Effector memory CD4-positive, alpha-beta T cell (primary cell): ENCODE results near the gene TBC1D4.

Source experiments
- DNase-seq, 3 donors: peaks; one replicate each; pipeline ENCODE4 v3.0.0-alpha.2; 2020
- H3K27ac ChIP-seq: 2 replicates; pipeline ENCODE4 v1.7.0; 2013; ENCODE audit warnings: mild to moderate bottlenecking, low read length, moderate library complexity; ENCODE audit not compliant: insufficient read depth, poor library complexity, severe bottlenecking
- H3K27me3 ChIP-seq: replicated peaks from 2 replicates; pipeline ENCODE4 v1.7.0; 2013; ENCODE audit warnings: mild to moderate bottlenecking, low read length; ENCODE audit not compliant: insufficient read depth, control insufficient read depth, poor library complexity, severe bottlenecking
- H3K36me3 ChIP-seq: 2 replicates; pipeline ENCODE4 v1.7.0; 2013; ENCODE audit warnings: mild to moderate bottlenecking, low read length, moderate library complexity; ENCODE audit not compliant: control insufficient read depth, insufficient read depth
- H3K4me1 ChIP-seq: 2 replicates; pipeline ENCODE4 v1.7.0; 2013; ENCODE audit warnings: low read length, mild to moderate bottlenecking; ENCODE audit not compliant: control insufficient read depth, insufficient read depth, poor library complexity, severe bottlenecking
- H3K4me3 ChIP-seq: 2 replicates; pipeline ENCODE4 v1.7.0; 2013; ENCODE audit warnings: low read length, low read depth, mild to moderate bottlenecking; ENCODE audit not compliant: insufficient read depth, poor library complexity, severe bottlenecking
- H3K9me3 ChIP-seq: 2 replicates; pipeline ENCODE4 v1.7.0; 2013; ENCODE audit warnings: mild to moderate bottlenecking, low read length, moderate library complexity; ENCODE audit not compliant: control insufficient read depth

TBC1D4 gene

GRCh38 chr13:75364131-75364713 lies 117.7 kb downstream of the TBC1D4 start:
- Histone ChIP-seq H3K27me3 (no peaks in the 10 kb centered on the region), H3K9me3 (no peaks in the 10 kb centered on the region), H3K36me3 (no peaks in the 10 kb centered on the region), H3K4me3 (no peak overlapping the region), H3K4me1 (no peaks in the 10 kb centered on the region), H3K27ac (no peak overlapping the region)
- DNase-seq: no peak

GRCh38 chr13:75363371-75363770 lies 118.6 kb downstream of the TBC1D4 start:
- H3K4me1 ChIP-seq: no peaks in the 10 kb centered on the region

DNA sequence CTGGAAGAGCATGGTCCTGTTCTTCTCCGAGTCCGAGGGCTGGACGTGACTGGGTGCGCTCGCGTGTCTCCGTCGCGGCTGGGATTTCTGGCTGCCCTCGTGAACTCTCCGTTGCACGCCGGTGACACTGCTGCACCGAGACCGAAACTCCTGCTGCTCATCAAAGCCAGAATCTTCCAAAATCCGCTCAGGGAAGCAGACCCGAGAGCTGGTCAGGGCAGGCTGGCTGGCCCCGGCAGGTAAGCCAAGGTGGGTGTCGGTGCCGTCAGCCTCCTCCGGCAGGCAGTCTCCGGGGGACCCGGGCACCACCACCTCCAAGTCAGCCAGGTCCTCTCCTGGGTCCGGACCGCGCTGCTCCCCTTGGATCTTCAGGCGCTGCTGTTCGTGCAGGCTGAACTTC lies 119.9 kb downstream of the TBC1D4 start:
- Histone ChIP-seq H3K4me3 (no peak overlapping the region), H3K27me3 (no peaks in the 10 kb centered on the region), H3K27ac (no peak overlapping the region), H3K9me3 (no peaks in the 10 kb centered on the region), H3K4me1 (no peaks in the 10 kb centered on the region), H3K36me3 (no peaks in the 10 kb centered on the region)
- no peak for DNase-seq

More at GRCh38 chr13:75363371-75363770, 118.6 kb downstream of the TBC1D4 start:
- DNase-seq: no peak
- Histone ChIP-seq H3K4me3 (no peak overlapping the region), H3K27ac (no peak overlapping the region), H3K36me3 (no peaks in the 10 kb centered on the region), H3K27me3 (no peaks in the 10 kb centered on the region), H3K9me3 (no peaks in the 10 kb centered on the region)

DNA sequence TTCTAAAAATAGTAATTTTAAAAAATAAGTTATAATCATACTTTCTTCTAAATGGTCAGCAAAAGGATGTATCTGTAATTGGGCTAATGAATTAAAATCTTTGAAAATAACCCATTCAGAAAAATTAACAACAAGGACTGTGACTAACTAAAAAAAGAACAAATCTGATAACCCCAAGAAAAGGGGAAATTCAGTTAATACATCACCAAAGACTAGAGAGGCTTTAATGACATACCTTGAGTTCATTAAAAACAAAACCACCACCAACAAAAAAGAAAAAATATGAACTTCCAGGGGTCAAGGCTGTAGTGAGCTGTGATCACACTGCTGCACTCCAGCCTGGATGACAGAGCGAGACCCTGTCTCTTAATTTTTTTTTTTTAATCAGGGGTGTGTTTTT lies 121.8 kb downstream of the TBC1D4 start:
- H3K4me1 ChIP-seq: no peaks in the 10 kb centered on the region
- no peak overlapping the region for H3K4me3 ChIP-seq
- H3K9me3 ChIP-seq: no peaks in the 10 kb centered on the region
- no peak overlapping the region for H3K27ac ChIP-seq
- no peaks in the 10 kb centered on the region for H3K36me3 ChIP-seq
- DNase-seq: no peak
- no peaks in the 10 kb centered on the region for H3K27me3 ChIP-seq

DNA sequence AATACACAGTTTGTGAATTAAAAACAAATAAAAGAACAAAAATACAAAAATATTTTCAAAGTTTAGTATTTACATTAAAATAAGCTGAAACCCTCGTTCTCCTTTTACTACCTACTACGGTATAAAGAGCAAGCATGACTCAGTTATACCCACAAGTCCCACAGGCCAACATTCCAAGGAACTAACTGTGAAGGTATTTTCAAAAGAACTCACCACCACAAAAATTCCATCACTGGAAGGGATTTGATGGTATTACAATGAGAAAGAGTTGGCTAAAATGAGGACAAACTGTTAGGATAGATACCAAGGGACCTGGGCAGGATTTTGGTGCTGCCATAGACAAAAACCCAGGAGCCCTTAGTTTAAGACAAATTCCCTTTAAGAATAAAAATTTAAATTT lies 122.7 kb downstream of the TBC1D4 start:
- Histone ChIP-seq H3K36me3 (no peaks in the 10 kb centered on the region), H3K27me3 (no peaks in the 10 kb centered on the region), H3K9me3 (no peaks in the 10 kb centered on the region), H3K4me3 (no peak overlapping the region), H3K4me1 (no peaks in the 10 kb centered on the region), H3K27ac (no peak overlapping the region)
- no peak for DNase-seq

GRCh38 chr13:75357576-75358289 lies 124.2 kb downstream of the TBC1D4 start:
- H3K27ac ChIP-seq: no peak overlapping the region
- H3K27me3 ChIP-seq: no peaks in the 10 kb centered on the region
- H3K4me3 ChIP-seq: no peak overlapping the region
- peak; percentile 9 to 18 (median 10) for DNase-seq
- no peaks in the 10 kb centered on the region for H3K36me3 ChIP-seq
- no peaks in the 10 kb centered on the region for H3K9me3 ChIP-seq
- H3K4me1 ChIP-seq: no peaks in the 10 kb centered on the region

DNA sequence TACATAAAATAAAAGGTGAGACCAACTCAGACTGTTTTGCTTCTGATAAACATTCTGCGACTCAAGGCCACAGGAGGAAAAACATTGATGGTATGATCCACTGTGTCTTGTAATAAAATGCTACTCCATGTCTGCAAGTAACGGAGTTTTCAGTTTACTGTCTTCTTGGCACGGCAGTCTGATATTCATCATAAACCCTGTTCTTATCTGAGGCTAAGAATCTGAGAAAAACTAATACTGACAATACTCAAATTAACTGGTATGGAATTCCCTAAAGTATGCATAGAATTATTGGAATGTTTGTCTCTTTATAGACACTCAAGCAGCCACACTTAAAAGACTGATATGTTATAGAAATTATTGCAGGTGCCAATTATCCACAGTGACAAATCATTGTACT lies 125.5 kb downstream of the TBC1D4 start:
- no peaks in the 10 kb centered on the region for H3K27me3 ChIP-seq
- no peaks in the 10 kb centered on the region for H3K36me3 ChIP-seq
- DNase-seq: no peak
- H3K27ac ChIP-seq: no peak overlapping the region
- H3K4me3 ChIP-seq: no peak overlapping the region
- no peaks in the 10 kb centered on the region for H3K4me1 ChIP-seq
- H3K9me3 ChIP-seq: no peaks in the 10 kb centered on the region

DNA sequence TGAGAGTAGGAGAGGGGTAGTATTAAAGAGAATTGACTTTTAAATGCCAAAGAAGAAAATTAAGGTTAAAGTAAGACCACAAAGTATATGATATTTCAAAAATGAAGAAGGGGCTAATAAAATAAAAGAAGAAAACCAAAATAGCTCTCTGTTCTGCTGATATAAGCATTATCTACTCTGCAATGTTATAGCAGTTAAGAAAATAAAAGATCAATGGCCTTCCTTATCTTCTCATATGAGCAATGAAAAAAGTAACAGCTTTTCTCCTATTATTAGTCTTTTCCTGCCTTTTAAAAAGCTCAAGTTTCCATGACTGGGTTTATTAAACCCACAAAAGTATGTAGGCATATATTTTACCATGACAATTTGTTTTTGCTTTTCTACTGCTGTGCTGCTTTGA lies 126.4 kb downstream of the TBC1D4 start:
- Histone ChIP-seq H3K27ac (no peak overlapping the region), H3K27me3 (no peaks in the 10 kb centered on the region), H3K4me1 (no peaks in the 10 kb centered on the region), H3K36me3 (no peaks in the 10 kb centered on the region), H3K9me3 (no peaks in the 10 kb centered on the region), H3K4me3 (no peak overlapping the region)
- no peak for DNase-seq

- no peaks in the 10 kb centered on the region for H3K9me3 ChIP-seq
- H3K4me1 ChIP-seq: no peaks in the 10 kb centered on the region
- no peak overlapping the region for H3K4me3 ChIP-seq
- no peaks in the 10 kb centered on the region for H3K27me3 ChIP-seq
- no peaks in the 10 kb centered on the region for H3K36me3 ChIP-seq
- DNase-seq: no peak
- H3K27ac ChIP-seq: no peak overlapping the region
Measured at GRCh38 chr13:75353781-75354193, 128.2 kb downstream of the TBC1D4 start.

DNA sequence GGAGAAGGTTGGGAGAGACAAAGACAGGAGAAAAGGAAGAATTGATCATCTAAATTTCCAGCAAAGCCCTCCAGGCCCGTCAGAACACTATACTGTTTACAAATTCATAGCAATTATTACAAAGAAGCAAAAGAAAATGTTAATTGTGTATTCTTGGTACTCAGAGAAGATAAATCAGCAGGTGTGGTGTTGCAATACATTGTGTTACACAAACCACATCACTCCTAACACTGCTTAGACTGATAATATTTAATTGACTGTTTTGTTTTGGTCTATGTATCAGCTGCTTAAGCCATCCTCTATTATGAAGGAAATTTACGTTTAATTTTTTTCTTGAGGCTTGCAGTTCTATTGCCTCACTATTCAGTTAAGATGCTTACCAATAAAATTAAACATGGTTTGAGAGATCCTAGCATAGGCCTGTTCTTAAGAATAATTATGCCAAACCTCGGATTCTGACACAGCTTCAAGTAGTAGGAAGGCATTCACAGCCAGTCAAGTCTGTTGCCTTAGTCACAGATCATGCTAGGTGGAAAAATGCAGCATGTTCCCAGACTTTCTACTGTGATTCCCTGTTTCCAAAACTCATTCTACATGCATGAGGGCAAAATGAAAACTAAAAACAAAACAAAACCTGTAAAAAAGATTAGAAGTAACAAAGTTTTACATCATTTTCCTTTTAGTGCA lies 129.2 kb downstream of the TBC1D4 start:
- no peak overlapping the region for H3K27ac ChIP-seq
- DNase-seq: no peak

More for the DNA sequence above, 129.2 kb downstream of the TBC1D4 start:
- Histone ChIP-seq H3K4me3 (no peak overlapping the region), H3K9me3 (no peaks in the 10 kb centered on the region), H3K27me3 (no peaks in the 10 kb centered on the region), H3K36me3 (no peaks in the 10 kb centered on the region), H3K4me1 (no peaks in the 10 kb centered on the region)
